ENCODE data around the gene MOB1B. TPM values are rescaled to one million over a fixed set of nuclear protein-coding genes. Genes with fewer than 3 reads are reported as not detected.
A peak's percentile ranks its signal among the peaks of the same experiment; 100 is the strongest.
"Not testable (repeated sequence)": the region's sequence is repeated elsewhere in the genome, so short reads cannot be mapped to it uniquely, and the experiment has no call there.

The MOB1B gene
- total and polyA plus RNA-seq, 5 donors = 5.6 to 26.2 (median 18.7) TPM

DNA sequence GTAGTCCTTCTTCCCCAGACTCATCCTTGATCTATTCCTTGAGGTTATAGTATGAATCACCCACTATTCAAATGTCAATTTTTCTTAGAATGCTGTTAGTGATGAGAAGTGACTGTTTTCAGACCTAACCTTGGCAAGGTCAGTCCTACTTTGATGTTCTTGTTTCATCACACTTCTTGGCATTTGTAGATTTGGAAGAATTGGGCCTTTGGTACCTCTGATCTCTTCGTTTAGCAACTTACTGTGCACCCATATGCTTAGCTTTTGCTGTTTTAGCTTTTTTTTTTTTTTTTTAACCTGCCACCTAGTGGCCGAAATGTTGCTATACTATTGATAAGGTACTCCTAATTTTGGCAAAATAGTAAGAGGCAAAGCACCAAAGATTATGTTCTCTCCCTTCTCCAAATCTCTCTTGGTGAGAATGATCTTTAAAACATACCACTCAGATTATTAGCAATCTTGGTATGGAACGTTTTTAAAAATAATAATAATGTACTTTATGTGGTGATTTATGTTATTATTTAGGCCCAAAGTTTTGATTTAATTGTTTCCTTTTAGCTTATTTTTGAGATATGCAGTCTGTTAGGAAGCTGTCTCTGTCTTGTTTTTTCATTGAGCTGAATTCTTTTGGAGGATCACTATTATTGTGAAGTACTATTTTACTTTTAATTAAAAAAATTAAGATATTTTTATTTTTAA, 107.9 kb downstream of the MOB1B start:
- Histone ChIP-seq H3K4me1 (ENCODE audit: control insufficient read depth, insufficient read depth, low read length) (no peaks in the 10 kb centered on the region), H3K9me3 (ENCODE audit: control insufficient read depth, low read length) (no peaks in the 10 kb centered on the region), H3K27ac (ENCODE audit: low read length) (no peak overlapping the region), H3K4me3 (ENCODE audit: low read length) (no peak overlapping the region), H3K27me3 (ENCODE audit: control insufficient read depth, insufficient read depth) (no peaks in the 10 kb centered on the region)
- 6% methylated on average over 3 of the region's 3 CpGs for WGBS
- ATAC-seq (peak in 1 of 2 donors; percentile 65), DNase-seq (no peak)
- intact Hi-C loops (cut with DNase I) = no loop called here

GRCh38 chr4:71011451-71011850, 109.3 kb downstream of the MOB1B start:
- ATAC-seq (no peak), DNase-seq (no peak)
- H3K4me3 ChIP-seq (ENCODE audit: low read length) = no peak overlapping the region
- H3K27ac ChIP-seq (ENCODE audit: low read length) = no peak overlapping the region
- intact Hi-C loops (cut with DNase I) = no loop called here
- no peaks in the 10 kb centered on the region for H3K4me1 ChIP-seq (ENCODE audit: control insufficient read depth, insufficient read depth, low read length)
- no peaks in the 10 kb centered on the region for H3K9me3 ChIP-seq (ENCODE audit: control insufficient read depth, low read length)
- no peaks in the 10 kb centered on the region for H3K27me3 ChIP-seq (ENCODE audit: control insufficient read depth, insufficient read depth)
- WGBS = 95% methylated on average over 4 of the region's 4 CpGs

GRCh38 chr4:71017391-71017790, 115.2 kb downstream of the MOB1B start:
- intact Hi-C loops (cut with DNase I); H3K27ac ChIP-seq (ENCODE audit: low read length); DNase-seq; H3K9me3 ChIP-seq (ENCODE audit: control insufficient read depth, low read length); H3K4me3 ChIP-seq (ENCODE audit: low read length); ATAC-seq; H3K27me3 ChIP-seq (ENCODE audit: control insufficient read depth, insufficient read depth); H3K4me1 ChIP-seq (ENCODE audit: control insufficient read depth, insufficient read depth, low read length): not testable (repeated sequence)
- WGBS = 99% methylated on average over 2 of the region's 2 CpGs

DNA sequence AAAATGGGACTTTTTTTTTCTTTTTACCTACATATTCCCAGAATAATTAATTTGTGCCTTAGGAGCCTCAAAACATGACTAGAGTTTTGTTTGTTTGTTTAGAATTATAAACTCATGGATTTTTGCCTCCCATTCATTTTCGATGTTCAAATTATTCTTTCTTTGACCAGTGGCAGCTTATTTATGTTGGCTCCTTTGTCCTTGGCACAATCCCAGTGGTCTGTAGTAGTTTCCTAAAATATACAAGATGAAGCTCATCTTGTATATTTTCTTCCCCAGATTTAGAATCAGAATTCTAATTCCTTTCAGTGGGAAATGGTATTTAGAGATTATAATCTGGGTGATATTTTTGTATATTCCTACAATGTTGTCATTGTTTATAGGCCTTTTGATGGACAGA, 118.4 kb downstream of the MOB1B start:
- 37% methylated on average over 1 of the region's 1 CpG for WGBS
- no peak for ATAC-seq

GRCh38 chr4:71025654-71026053, 123.5 kb downstream of the MOB1B start:
- no peak for ATAC-seq
- no peak overlapping the region for H3K4me3 ChIP-seq (ENCODE audit: low read length)
- intact Hi-C loops (cut with DNase I) = no loop called here
- no peak for DNase-seq
- H3K27ac ChIP-seq (ENCODE audit: low read length) = no peak overlapping the region
- no peaks in the 10 kb centered on the region for H3K27me3 ChIP-seq (ENCODE audit: control insufficient read depth, insufficient read depth)
- H3K4me1 ChIP-seq (ENCODE audit: control insufficient read depth, insufficient read depth, low read length) = no peaks in the 10 kb centered on the region
- no peaks in the 10 kb centered on the region for H3K9me3 ChIP-seq (ENCODE audit: control insufficient read depth, low read length)
- WGBS = 71% methylated on average over 3 of the region's 3 CpGs

More for the DNA sequence above, 118.4 kb downstream of the MOB1B start:
- Histone ChIP-seq H3K9me3 (ENCODE audit: control insufficient read depth, low read length) (no peaks in the 10 kb centered on the region), H3K4me1 (ENCODE audit: control insufficient read depth, insufficient read depth, low read length) (no peaks in the 10 kb centered on the region), H3K4me3 (ENCODE audit: low read length) (no peak overlapping the region), H3K27ac (ENCODE audit: low read length) (no peak overlapping the region), H3K27me3 (ENCODE audit: control insufficient read depth, insufficient read depth) (no peaks in the 10 kb centered on the region)
- intact Hi-C loops (cut with DNase I) = no loop called here
- no peak for DNase-seq

GRCh38 chr4:71026086-71026485, 123.9 kb downstream of the MOB1B start:
- Histone ChIP-seq H3K27ac (ENCODE audit: low read length) (no peak overlapping the region), H3K27me3 (ENCODE audit: control insufficient read depth, insufficient read depth) (no peaks in the 10 kb centered on the region), H3K9me3 (ENCODE audit: control insufficient read depth, low read length) (no peaks in the 10 kb centered on the region), H3K4me3 (ENCODE audit: low read length) (no peak overlapping the region), H3K4me1 (ENCODE audit: control insufficient read depth, insufficient read depth, low read length) (no peaks in the 10 kb centered on the region)
- intact Hi-C loops (cut with DNase I) = no loop called here
- DNase-seq (no peak), ATAC-seq (peak; percentile 72 to 73)
- 44% methylated on average over 2 of the region's 2 CpGs for WGBS

- H3K4me3 ChIP-seq (ENCODE audit: low read length) = no peak overlapping the region
- ATAC-seq (no peak), DNase-seq (no peak)
- H3K27ac ChIP-seq (ENCODE audit: low read length) = no peak overlapping the region
- H3K4me1 ChIP-seq (ENCODE audit: control insufficient read depth, insufficient read depth, low read length) = no peaks in the 10 kb centered on the region
- H3K9me3 ChIP-seq (ENCODE audit: control insufficient read depth, low read length) = no peaks in the 10 kb centered on the region
- intact Hi-C loops (cut with DNase I) = no loop called here
- 100% methylated on average over 1 of the region's 1 CpG for WGBS
- H3K27me3 ChIP-seq (ENCODE audit: control insufficient read depth, insufficient read depth) = no peaks in the 10 kb centered on the region
Observed at GRCh38 chr4:71027611-71028010, 125.4 kb downstream of the MOB1B start.

- WGBS = 59% methylated on average over 1 of the region's 1 CpG
- Histone ChIP-seq H3K27ac (ENCODE audit: low read length) (no peak overlapping the region), H3K9me3 (ENCODE audit: control insufficient read depth, low read length) (no peaks in the 10 kb centered on the region), H3K4me3 (ENCODE audit: low read length) (no peak overlapping the region), H3K4me1 (ENCODE audit: control insufficient read depth, insufficient read depth, low read length) (no peaks in the 10 kb centered on the region), H3K27me3 (ENCODE audit: control insufficient read depth, insufficient read depth) (no peaks in the 10 kb centered on the region)
- intact Hi-C loops (cut with DNase I) = no loop called here
- DNase-seq = no peak
- ATAC-seq = no peak
Observed at GRCh38 chr4:71029504-71029903, 127.3 kb downstream of the MOB1B start.

DNA sequence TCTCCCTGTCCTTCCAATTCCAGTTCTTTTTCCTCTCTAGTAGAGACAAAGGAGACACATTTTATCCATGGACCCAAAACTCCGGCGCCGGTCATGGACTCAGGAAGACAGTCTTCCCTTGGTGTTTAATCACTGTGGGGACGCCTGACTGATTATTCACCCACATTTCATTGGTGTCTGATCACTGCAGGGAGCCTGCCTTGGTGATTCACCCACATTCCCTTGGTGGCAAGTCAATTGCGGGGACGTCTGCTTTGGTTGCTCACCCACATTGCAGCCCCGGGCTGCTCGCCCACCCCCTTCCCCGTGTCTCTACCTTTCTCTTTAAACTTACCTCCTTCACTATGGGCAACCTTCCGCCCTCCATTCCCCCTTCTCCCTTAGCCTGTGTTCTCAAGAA, 129.9 kb downstream of the MOB1B start:
- H3K27me3 ChIP-seq (ENCODE audit: control insufficient read depth, insufficient read depth); H3K4me3 ChIP-seq (ENCODE audit: low read length); H3K4me1 ChIP-seq (ENCODE audit: control insufficient read depth, insufficient read depth, low read length); H3K9me3 ChIP-seq (ENCODE audit: control insufficient read depth, low read length); H3K27ac ChIP-seq (ENCODE audit: low read length); DNase-seq; ATAC-seq; intact Hi-C loops (cut with DNase I): not testable (repeated sequence)
- WGBS = 88% methylated on average over 10 of the region's 10 CpGs

Other genes starting within 250 kb of the MOB1B start
- 10 to 100 TPM in 1 of 4 donors, 1 to 10 TPM in 3; 1.8 to 20.0 (median 4.4) TPM for gene JCHAIN, start 235.9 kb upstream of the MOB1B start, total RNA-seq
- gene JCHAIN, start 235.9 kb upstream of the MOB1B start, polyA plus RNA-seq = 0.36 TPM
- gene UTP3, start 213.8 kb upstream of the MOB1B start, total RNA-seq = 10 to 100 TPM; 17.6 to 19.9 (median 18.6) TPM
- 15.5 TPM for gene UTP3, start 213.8 kb upstream of the MOB1B start, polyA plus RNA-seq
- gene RUFY3, start 180.4 kb upstream of the MOB1B start, total RNA-seq = 10 to 100 TPM; 23.9 to 30.1 (median 29.3) TPM
- gene RUFY3, start 180.4 kb upstream of the MOB1B start, polyA plus RNA-seq = 14.1 TPM
- gene GRSF1, start 62.5 kb upstream of the MOB1B start, total RNA-seq = 10 to 100 TPM; 69.1 to 81.4 (median 78.4) TPM
- 50.7 TPM for gene GRSF1, start 62.5 kb upstream of the MOB1B start, polyA plus RNA-seq
- 1 to 10 TPM; 6.3 to 8.6 (median 7.2) TPM for gene DCK, start 91.3 kb downstream of the MOB1B start, total RNA-seq
- 4.7 TPM for gene DCK, start 91.3 kb downstream of the MOB1B start, polyA plus RNA-seq

All from right cardiac atrium (tissue), 5 donors.